A673 (cell line): ENCODE results near the gene SMTN. TPM values are rescaled to one million over a fixed set of nuclear protein-coding genes. Genes with fewer than 3 reads are reported as not detected.

Source experiments
- BruUV-seq: library from RNA; stranded (reverse); fragments of 400-500 nt; replicated peaks from 2 replicates; lab custom pipeline; 2021; lab: Mats Ljungman, UMichigan
- CTCF ChIA-PET: fragments of 300-600 bp; sonication (Branson Sonifier 250); formaldehyde crosslinking; loops from one replicate; lab custom pipeline; 2022; ENCODE audit warnings: antibody characterized with exemption; lab: Charles Lee
- POLR2A ChIA-PET: fragments of 300-600 bp; sonication (Branson Sonifier 250); formaldehyde crosslinking; loops from one replicate; lab custom pipeline; 2022; ENCODE audit warnings: antibody characterized with exemption; ENCODE audit not compliant: low non-redundant PET; lab: Charles Lee
- DNase-seq: peaks from one replicate; pipeline ENCODE4 v3.0.0-alpha.2; 2015; ENCODE audit warnings: low spot score
- H3K27ac ChIP-seq: fragments of 200-600 bp; sonication (generic); 2 replicates; pipeline ENCODE4 v1.5.1; 2016; ENCODE audit warnings: mixed run types, low read depth, mild to moderate bottlenecking, mixed read lengths, antibody characterized with exemption, low read length; ENCODE audit not compliant: poor library complexity, severe bottlenecking
- H3K27me3 ChIP-seq: fragments of 200-600 bp; sonication (generic); replicated peaks from 2 replicates; pipeline ENCODE4 v1.6.1; 2017; ENCODE audit warnings: mixed run types, low read depth, mild to moderate bottlenecking, mixed read lengths, antibody characterized with exemption, low read length; ENCODE audit not compliant: insufficient read depth, poor library complexity
- H3K36me3 ChIP-seq: fragments of 200-600 bp; sonication (generic); 2 replicates; pipeline ENCODE4 v1.6.1; 2016; ENCODE audit warnings: mixed run types, mild to moderate bottlenecking, mixed read lengths, antibody characterized with exemption, low read length; ENCODE audit not compliant: insufficient read depth, poor library complexity, severe bottlenecking
- H3K4me1 ChIP-seq: fragments of 200-600 bp; sonication (generic); 2 replicates; pipeline ENCODE4 v1.6.1; 2017; ENCODE audit warnings: mixed run types, mild to moderate bottlenecking, mixed read lengths, antibody characterized with exemption, low read length; ENCODE audit not compliant: insufficient read depth, poor library complexity, severe bottlenecking
- H3K4me3 ChIP-seq: fragments of 200-600 bp; sonication (generic); 2 replicates; pipeline ENCODE4 v1.5.1; 2016; ENCODE audit warnings: low read depth, mixed run types, mild to moderate bottlenecking, mixed read lengths, low read length; ENCODE audit not compliant: poor library complexity, severe bottlenecking
- H3K9me3 ChIP-seq: fragments of 200-600 bp; sonication (generic); 2 replicates; pipeline ENCODE4 v1.6.1; 2016; ENCODE audit warnings: mixed run types, low read depth, mild to moderate bottlenecking, mixed read lengths, antibody characterized with exemption, low read length; ENCODE audit not compliant: poor library complexity, severe bottlenecking
- EZH2 ChIP-seq: fragments of 200-600 bp; sonication (generic); IDR thresholded peaks from 2 replicates; pipeline ENCODE4 v1.6.1; 2017; ENCODE audit warnings: borderline replicate concordance, low read depth, mild to moderate bottlenecking, mixed read lengths, antibody characterized with exemption, low read length; ENCODE audit not compliant: poor library complexity, severe bottlenecking
- intact Hi-C: fragments of 100-400 bp; cut with micrococcal nuclease; formaldehyde crosslinking; loops from one replicate; pipeline ENCODE4 v1.10.0; 2022; ENCODE audit not compliant: unreplicated experiment
- total RNA-seq: library from RNA; stranded (reverse); gene quantifications from 2 replicates; pipeline ENCODE4 v1.2.3, GENCODE V29; 2021
- TF ChIP-seq, protein P1 (sequence below): fragments of 300-800, 200-600 bp; sonication (generic); conservative IDR thresholded peaks from 2 replicates; pipeline ENCODE4 v1.5.1; 2017; ENCODE audit warnings: low read depth, mild to moderate bottlenecking, antibody characterized with exemption, low read length, moderate library complexity, mixed read lengths

The SMTN gene
- total RNA-seq, 1 experiment from 2014 or later = 40.0 TPM

DNA sequence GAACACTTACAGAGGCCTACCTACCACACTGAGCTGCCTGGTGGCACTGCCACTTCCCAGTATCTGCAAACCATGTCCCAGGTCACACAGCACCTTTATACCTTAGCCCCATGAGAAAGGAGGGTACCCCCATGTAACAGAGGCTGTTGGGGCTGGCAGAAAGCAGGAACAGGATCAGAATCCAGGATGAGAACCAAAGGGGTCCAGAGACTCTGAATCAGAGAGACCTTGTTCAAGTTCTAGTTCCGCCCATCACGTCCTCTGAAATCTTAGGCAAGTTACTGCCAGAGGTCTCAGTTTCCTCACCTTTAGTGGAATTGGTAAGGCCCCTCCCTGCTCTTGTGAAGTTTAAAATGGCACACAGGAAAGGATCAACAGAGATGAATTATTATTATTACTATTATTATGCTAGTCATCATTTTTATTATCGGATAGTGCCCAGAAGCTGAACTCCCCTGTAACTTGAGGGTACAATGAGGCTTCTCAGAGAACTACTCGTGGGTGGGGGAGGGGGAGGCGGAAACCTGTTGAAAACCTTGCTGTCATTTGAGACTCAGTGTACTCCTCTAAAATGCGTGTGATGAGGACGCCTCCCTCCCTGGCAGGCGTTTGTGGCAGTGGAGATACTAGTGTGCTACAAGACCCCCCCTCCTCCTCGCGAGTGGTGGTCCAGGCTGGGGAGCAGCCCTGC is 17.0 kb downstream of the SMTN start:
- ChIA-PET CTCF (no interaction called here), POLR2A (no interaction called here)
- no peaks in the 10 kb centered on the region for H3K9me3 ChIP-seq
- H3K27me3 ChIP-seq = no peaks in the 10 kb centered on the region
- intact Hi-C loops = no loop called here
- TF ChIP-seq, protein P1, sequence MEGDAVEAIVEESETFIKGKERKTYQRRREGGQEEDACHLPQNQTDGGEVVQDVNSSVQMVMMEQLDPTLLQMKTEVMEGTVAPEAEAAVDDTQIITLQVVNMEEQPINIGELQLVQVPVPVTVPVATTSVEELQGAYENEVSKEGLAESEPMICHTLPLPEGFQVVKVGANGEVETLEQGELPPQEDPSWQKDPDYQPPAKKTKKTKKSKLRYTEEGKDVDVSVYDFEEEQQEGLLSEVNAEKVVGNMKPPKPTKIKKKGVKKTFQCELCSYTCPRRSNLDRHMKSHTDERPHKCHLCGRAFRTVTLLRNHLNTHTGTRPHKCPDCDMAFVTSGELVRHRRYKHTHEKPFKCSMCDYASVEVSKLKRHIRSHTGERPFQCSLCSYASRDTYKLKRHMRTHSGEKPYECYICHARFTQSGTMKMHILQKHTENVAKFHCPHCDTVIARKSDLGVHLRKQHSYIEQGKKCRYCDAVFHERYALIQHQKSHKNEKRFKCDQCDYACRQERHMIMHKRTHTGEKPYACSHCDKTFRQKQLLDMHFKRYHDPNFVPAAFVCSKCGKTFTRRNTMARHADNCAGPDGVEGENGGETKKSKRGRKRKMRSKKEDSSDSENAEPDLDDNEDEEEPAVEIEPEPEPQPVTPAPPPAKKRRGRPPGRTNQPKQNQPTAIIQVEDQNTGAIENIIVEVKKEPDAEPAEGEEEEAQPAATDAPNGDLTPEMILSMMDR = no peak
- no peak for TF ChIP-seq EZH2
- H3K36me3 ChIP-seq = peaks cover 3% of the 10 kb centered on the region
- no peak for DNase-seq
- no peaks in the 10 kb centered on the region for H3K4me1 ChIP-seq
- no peak overlapping the region for H3K4me3 ChIP-seq
- H3K27ac ChIP-seq = no peak overlapping the region
- BruUV-seq = no TSS peak

DNA sequence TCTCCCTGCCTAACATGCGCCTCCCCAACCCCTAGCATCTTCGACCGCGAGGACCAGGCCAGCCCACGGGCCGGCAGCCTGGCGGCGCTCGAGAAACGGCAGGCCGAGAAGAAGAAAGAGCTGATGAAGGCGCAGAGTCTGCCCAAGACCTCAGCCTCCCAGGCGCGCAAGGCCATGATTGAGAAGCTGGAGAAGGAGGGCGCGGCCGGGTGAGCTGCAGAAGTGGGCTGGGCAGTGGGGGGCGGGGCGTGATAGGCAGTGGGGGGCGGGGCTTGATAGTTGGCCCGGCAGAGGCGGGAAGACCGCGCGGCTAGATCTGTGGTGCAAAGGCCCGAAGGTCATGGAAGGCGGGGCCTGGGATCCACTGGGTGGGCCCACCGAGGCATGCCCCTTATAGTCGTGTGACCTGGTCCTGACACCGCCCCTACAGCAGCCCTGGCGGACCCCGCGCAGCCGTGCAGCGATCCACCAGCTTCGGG is 17.6 kb downstream of the SMTN start:
- DNase-seq = no peak
- no TSS peak for BruUV-seq
- Histone ChIP-seq H3K36me3 (peaks cover 3% of the 10 kb centered on the region), H3K9me3 (no peaks in the 10 kb centered on the region), H3K4me1 (no peaks in the 10 kb centered on the region), H3K27ac (no peak overlapping the region), H3K27me3 (no peaks in the 10 kb centered on the region), H3K4me3 (no peak overlapping the region)
- TF ChIP-seq, protein P1 = no peak
- TF ChIP-seq EZH2 = no peak
- CTCF ChIA-PET = no interaction called here
- POLR2A ChIA-PET = no interaction called here
- intact Hi-C loops = no loop called here

DNA sequence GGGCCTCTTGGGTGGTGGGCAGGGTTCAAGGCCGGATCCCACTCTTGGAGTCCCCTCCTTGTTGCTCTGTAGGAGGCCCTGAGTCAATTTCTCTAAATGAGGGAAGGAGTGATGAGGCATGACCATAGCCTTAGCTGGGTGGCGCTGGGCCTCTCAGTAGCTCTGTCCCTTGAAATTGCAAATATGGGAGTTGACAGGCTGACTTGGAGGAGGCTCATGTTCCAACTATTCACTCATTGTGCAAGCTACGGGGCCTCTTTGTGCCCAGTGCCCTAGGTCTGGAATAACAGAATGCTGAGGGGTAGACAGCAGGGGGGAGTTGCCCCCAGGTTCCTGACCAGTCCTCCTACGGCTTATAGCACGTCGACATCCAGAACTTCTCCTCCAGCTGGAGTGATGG is 18.3 kb downstream of the SMTN start:
- Histone ChIP-seq H3K4me1 (no peaks in the 10 kb centered on the region), H3K4me3 (no peak overlapping the region), H3K36me3 (peaks cover 3% of the 10 kb centered on the region), H3K9me3 (no peaks in the 10 kb centered on the region), H3K27me3 (no peaks in the 10 kb centered on the region), H3K27ac (no peak overlapping the region)
- DNase-seq = no peak
- no TSS peak for BruUV-seq
- ChIA-PET POLR2A (no interaction called here), CTCF (no interaction called here)
- intact Hi-C loops = no loop called here
- no peak for TF ChIP-seq EZH2
- TF ChIP-seq, protein P1 = no peak
